Astrocyte (in vitro differentiated cells and primary cell): ENCODE data around the gene OR52B6. TPM values are rescaled to one million over a fixed set of nuclear protein-coding genes. Genes with fewer than 3 reads are reported as not detected.

Experiments used
- DNase-seq: peaks from one replicate; pipeline ENCODE4 v3.0.0-alpha.2; 2010; ENCODE audit warnings: low read depth
- FAIRE-seq: peaks from 2 replicates; lab custom pipeline; 2011; peaks lifted over from hg19 to GRCh38; lab: Jason Lieb, UNC
- H2AFZ ChIP-seq: 2 replicates; pipeline ENCODE4 v1.6.0; 2012; ENCODE audit warnings: low read depth, low read length, inconsistent platforms
- H3K27ac ChIP-seq: 2 replicates; pipeline ENCODE4 v1.5.1; 2011; ENCODE audit warnings: low read depth, low read length, inconsistent platforms
- H3K27me3 ChIP-seq: 2 replicates; pipeline ENCODE4 v1.6.0; 2011; ENCODE audit warnings: low read length, inconsistent platforms; ENCODE audit not compliant: insufficient read depth
- H3K36me3 ChIP-seq: 2 replicates; pipeline ENCODE4 v1.5.1; 2011; ENCODE audit warnings: low read length, inconsistent platforms; ENCODE audit not compliant: insufficient read depth
- H3K4me1 ChIP-seq: 2 replicates; pipeline ENCODE4 v1.5.1; 2011; ENCODE audit warnings: low read length, inconsistent platforms; ENCODE audit not compliant: insufficient read depth
- H3K4me2 ChIP-seq: 2 replicates; pipeline ENCODE4 v1.6.0; 2012; ENCODE audit warnings: low read length, inconsistent platforms
- H3K4me3 ChIP-seq: 2 replicates; pipeline ENCODE4 v1.5.1; 2011; ENCODE audit warnings: low read depth, mild to moderate bottlenecking, low read length, inconsistent platforms; ENCODE audit not compliant: insufficient read depth
- H3K79me2 ChIP-seq: 2 replicates; pipeline ENCODE4 v1.6.0; 2012; ENCODE audit warnings: mild to moderate bottlenecking, low read length, inconsistent platforms; ENCODE audit not compliant: insufficient read depth
- H3K9ac ChIP-seq: 2 replicates; pipeline ENCODE4 v1.6.0; 2012; ENCODE audit warnings: mild to moderate bottlenecking, low read length, inconsistent platforms
- H3K9me3 ChIP-seq: 2 replicates; pipeline ENCODE4 v1.5.1; 2012; ENCODE audit warnings: low read depth, mild to moderate bottlenecking, low read length, inconsistent platforms; ENCODE audit not compliant: insufficient read depth
- H4K20me1 ChIP-seq: 2 replicates; pipeline ENCODE4 v1.6.0; 2012; ENCODE audit warnings: low read length, inconsistent platforms; ENCODE audit not compliant: insufficient read depth
- H3K27ac Mint-ChIP-seq: one replicate; pipeline ENCODE4 v1.8.0; 2021; ENCODE audit warnings: mild to moderate bottlenecking, mixed read lengths; ENCODE audit not compliant: unreplicated experiment
- H3K27me3 Mint-ChIP-seq: one replicate; pipeline ENCODE4 v1.8.0; 2021; ENCODE audit warnings: low read depth, mixed read lengths; ENCODE audit not compliant: unreplicated experiment
- H3K36me3 Mint-ChIP-seq: one replicate; pipeline ENCODE4 v1.8.0; 2021; ENCODE audit warnings: low read depth, mixed read lengths; ENCODE audit not compliant: unreplicated experiment
- H3K4me1 Mint-ChIP-seq: one replicate; pipeline ENCODE4 v1.8.0; 2021; ENCODE audit warnings: low read depth, mixed read lengths; ENCODE audit not compliant: unreplicated experiment
- H3K4me3 Mint-ChIP-seq: one replicate; pipeline ENCODE4 v1.8.0; 2021; ENCODE audit warnings: mild to moderate bottlenecking, moderate library complexity, mixed read lengths; ENCODE audit not compliant: unreplicated experiment
- H3K9me3 Mint-ChIP-seq: one replicate; pipeline ENCODE4 v1.8.0; 2021; ENCODE audit warnings: mild to moderate bottlenecking, mixed read lengths; ENCODE audit not compliant: unreplicated experiment
- EZH2 ChIP-seq: IDR thresholded peaks from 2 replicates; pipeline ENCODE4 v1.6.1; 2012; ENCODE audit warnings: mild to moderate bottlenecking, low read length, inconsistent platforms; ENCODE audit not compliant: insufficient read depth
- total RNA-seq: library from RNA; stranded (reverse); gene quantifications from 2 replicates; pipeline ENCODE4 v1.2.1, GENCODE V29; 2021
- TF ChIP-seq, protein P1 (sequence below): IDR thresholded peaks from 2 replicates; pipeline ENCODE4 v1.5.1; 2011; ENCODE audit warnings: low read depth, mild to moderate bottlenecking, inconsistent platforms, low read length, moderate library complexity; ENCODE audit not compliant: insufficient read depth

Gene OR52B6
- total RNA-seq, 1 donor from 2014 or later: not detected

DNA sequence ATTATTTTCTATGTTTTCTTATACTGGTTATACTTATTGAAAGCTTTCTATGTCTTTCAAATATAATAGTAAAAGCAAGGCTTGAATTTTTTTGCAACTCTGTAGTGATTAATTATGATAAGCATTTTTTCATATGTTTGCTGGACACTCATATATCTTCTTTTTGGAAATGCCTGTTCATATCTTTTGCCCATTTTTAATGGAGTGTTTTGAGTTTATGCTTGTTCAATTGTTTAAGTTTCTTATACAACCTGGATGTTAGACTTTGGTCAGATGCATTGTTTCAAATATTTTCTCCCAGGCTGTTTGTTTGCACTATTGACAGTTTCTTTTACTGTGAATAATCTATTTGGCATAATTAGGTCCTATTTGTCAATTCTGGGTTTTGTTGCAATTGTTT lies 44.2 kb upstream of the OR52B6 start:
- Histone ChIP-seq H3K4me1 (no peaks in the 10 kb centered on the region), H3K36me3 (no peaks in the 10 kb centered on the region), H3K9ac (no peak overlapping the region), H2AFZ (no peak overlapping the region), H3K79me2 (no peaks in the 10 kb centered on the region), H4K20me1 (no peaks in the 10 kb centered on the region), H3K4me3 (no peak overlapping the region), H3K27me3 (no peaks in the 10 kb centered on the region), H3K27ac (no peak overlapping the region), H3K4me2 (no peak overlapping the region), H3K9me3 (no peaks in the 10 kb centered on the region)
- Mint-ChIP-seq H3K27ac (no peak overlapping the region), H3K4me3 (no peak overlapping the region), H3K9me3 (no peaks in the 10 kb centered on the region), H3K36me3 (peaks cover 2% of the 10 kb centered on the region), H3K4me1 (no peaks in the 10 kb centered on the region), H3K27me3 (no peaks in the 10 kb centered on the region)
- FAIRE-seq (no peak), DNase-seq (no peak)
- TF ChIP-seq EZH2: no peak
- TF ChIP-seq, protein P1, sequence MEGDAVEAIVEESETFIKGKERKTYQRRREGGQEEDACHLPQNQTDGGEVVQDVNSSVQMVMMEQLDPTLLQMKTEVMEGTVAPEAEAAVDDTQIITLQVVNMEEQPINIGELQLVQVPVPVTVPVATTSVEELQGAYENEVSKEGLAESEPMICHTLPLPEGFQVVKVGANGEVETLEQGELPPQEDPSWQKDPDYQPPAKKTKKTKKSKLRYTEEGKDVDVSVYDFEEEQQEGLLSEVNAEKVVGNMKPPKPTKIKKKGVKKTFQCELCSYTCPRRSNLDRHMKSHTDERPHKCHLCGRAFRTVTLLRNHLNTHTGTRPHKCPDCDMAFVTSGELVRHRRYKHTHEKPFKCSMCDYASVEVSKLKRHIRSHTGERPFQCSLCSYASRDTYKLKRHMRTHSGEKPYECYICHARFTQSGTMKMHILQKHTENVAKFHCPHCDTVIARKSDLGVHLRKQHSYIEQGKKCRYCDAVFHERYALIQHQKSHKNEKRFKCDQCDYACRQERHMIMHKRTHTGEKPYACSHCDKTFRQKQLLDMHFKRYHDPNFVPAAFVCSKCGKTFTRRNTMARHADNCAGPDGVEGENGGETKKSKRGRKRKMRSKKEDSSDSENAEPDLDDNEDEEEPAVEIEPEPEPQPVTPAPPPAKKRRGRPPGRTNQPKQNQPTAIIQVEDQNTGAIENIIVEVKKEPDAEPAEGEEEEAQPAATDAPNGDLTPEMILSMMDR: no peak

DNA sequence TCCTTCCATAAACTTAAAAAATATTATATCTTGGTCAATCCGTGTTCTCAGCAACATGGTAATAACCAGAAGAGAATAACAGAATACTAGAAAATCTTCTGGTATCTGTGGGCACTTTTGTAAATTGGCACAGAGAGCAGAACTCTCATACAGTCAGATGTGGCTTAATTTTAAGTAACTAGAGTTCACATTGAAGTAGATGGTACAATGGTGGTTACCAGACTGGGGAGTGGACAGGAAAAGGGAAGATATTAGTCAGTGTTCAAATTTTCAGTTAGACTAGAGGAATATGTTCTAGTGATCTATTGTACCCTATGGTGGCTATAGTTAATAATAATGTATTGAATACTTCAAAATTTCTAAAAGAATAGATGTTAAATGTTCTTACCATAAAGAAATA lies 39.2 kb upstream of the OR52B6 start:
- Histone ChIP-seq H3K27me3 (no peaks in the 10 kb centered on the region), H3K27ac (no peak overlapping the region), H3K36me3 (no peaks in the 10 kb centered on the region), H3K4me3 (no peak overlapping the region), H3K4me1 (no peaks in the 10 kb centered on the region), H3K4me2 (no peak overlapping the region), H4K20me1 (no peaks in the 10 kb centered on the region), H3K9ac (no peak overlapping the region), H3K9me3 (no peaks in the 10 kb centered on the region), H3K79me2 (no peaks in the 10 kb centered on the region), H2AFZ (no peak overlapping the region)
- Mint-ChIP-seq H3K9me3 (no peaks in the 10 kb centered on the region), H3K4me1 (no peaks in the 10 kb centered on the region), H3K27ac (no peak overlapping the region), H3K27me3 (no peaks in the 10 kb centered on the region), H3K36me3 (peaks cover 2% of the 10 kb centered on the region), H3K4me3 (no peak overlapping the region)
- DNase-seq (no peak), FAIRE-seq (no peak)
- TF ChIP-seq, protein P1: no peak
- no peak for TF ChIP-seq EZH2

GRCh38 chr11:5546457-5546856 lies 34.2 kb upstream of the OR52B6 start:
- no peak overlapping the region for H3K4me2 ChIP-seq
- no peaks in the 10 kb centered on the region for H3K79me2 ChIP-seq
- H3K9me3 Mint-ChIP-seq: no peaks in the 10 kb centered on the region
- FAIRE-seq (no peak), DNase-seq (peak; percentile 3)
- H2AFZ ChIP-seq: no peak overlapping the region
- no peaks in the 10 kb centered on the region for H3K27me3 Mint-ChIP-seq
- no peak overlapping the region for H3K4me3 ChIP-seq
- peaks cover 10% of the 10 kb centered on the region for H3K4me1 ChIP-seq
- TF ChIP-seq EZH2: no peak
- TF ChIP-seq, protein P1: no peak
- no peaks in the 10 kb centered on the region for H3K36me3 ChIP-seq
- H4K20me1 ChIP-seq: no peaks in the 10 kb centered on the region
- H3K9ac ChIP-seq: no peak overlapping the region
- H3K9me3 ChIP-seq: no peaks in the 10 kb centered on the region
- no peaks in the 10 kb centered on the region for H3K36me3 Mint-ChIP-seq
- H3K27me3 ChIP-seq: no peaks in the 10 kb centered on the region
- no peak overlapping the region for H3K4me3 Mint-ChIP-seq
- H3K4me1 Mint-ChIP-seq: peaks cover 12% of the 10 kb centered on the region
- H3K27ac Mint-ChIP-seq: no peak overlapping the region
- H3K27ac ChIP-seq: no peak overlapping the region
